MM.1S (cell line): ENCODE measurements around the gene IFNL3.

ENCODE experiments used
- CTCF ChIP-seq: fragments of 300-600 bp; sonication (generic); IDR thresholded peaks from 2 replicates; pipeline ENCODE4 v1.5.1; 2016; ENCODE audit warnings: antibody characterized with exemption, low read length, mixed read lengths
- EZH2 ChIP-seq: fragments of 300-600 bp; sonication (generic); optimal IDR thresholded peaks from 2 replicates; pipeline ENCODE3; 2017; ENCODE audit warnings: low read depth, mild to moderate bottlenecking, antibody characterized with exemption, low read length, mixed read lengths

- TF ChIP-seq CTCF: no peak
- TF ChIP-seq EZH2: no peak
Measured at GRCh38 chr19:39211731-39212374, 33.0 kb downstream of the IFNL3 start.
